HG03060 (cell line): ENCODE data around the gene GID8.
A peak's percentile ranks its signal among the peaks of the same experiment; 100 is the strongest.
"Not testable (repeated sequence)": the region's sequence is repeated elsewhere in the genome, so short reads cannot be mapped to it uniquely, and the experiment has no call there.

ENCODE experiments used
- ATAC-seq: cut with Tn5 transposase; IDR thresholded peaks from one replicate; pipeline ENCODE4 v1.9.1; 2021; ENCODE audit warnings: low read depth, moderate number of reproducible peaks; ENCODE audit not compliant: unreplicated experiment

The GID8 gene

DNA sequence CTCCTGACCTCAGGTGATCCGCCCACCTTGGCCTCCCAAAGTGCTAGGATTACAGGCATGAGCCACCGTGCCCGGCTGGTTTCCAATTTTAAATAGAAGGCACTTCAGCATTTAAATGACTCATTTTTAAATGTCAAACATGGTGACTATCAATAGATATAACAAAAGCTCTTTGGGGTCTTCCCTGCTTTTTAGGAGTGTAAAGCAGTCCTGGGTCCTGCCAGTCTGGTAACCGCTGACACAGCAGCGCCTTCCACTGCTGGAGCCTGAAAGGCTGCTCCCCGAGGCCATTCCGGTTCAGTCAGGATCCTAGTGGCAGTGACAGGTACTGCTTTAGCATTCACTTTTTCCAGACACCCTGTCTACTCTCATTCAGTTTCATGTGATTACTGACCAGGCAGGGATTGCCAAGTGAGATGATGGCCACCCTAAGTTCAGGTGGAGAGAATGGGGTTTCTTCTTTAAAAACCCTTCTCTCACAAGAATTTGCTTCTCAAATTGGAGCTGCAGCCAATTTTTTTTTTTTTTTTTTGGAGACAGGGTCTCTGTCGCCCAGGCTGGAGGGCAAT lies 16.7 kb upstream of the GID8 start:
- no peak for ATAC-seq

GRCh38 chr20:62922451-62922921 lies 15.5 kb upstream of the GID8 start:
- no peak for ATAC-seq

DNA sequence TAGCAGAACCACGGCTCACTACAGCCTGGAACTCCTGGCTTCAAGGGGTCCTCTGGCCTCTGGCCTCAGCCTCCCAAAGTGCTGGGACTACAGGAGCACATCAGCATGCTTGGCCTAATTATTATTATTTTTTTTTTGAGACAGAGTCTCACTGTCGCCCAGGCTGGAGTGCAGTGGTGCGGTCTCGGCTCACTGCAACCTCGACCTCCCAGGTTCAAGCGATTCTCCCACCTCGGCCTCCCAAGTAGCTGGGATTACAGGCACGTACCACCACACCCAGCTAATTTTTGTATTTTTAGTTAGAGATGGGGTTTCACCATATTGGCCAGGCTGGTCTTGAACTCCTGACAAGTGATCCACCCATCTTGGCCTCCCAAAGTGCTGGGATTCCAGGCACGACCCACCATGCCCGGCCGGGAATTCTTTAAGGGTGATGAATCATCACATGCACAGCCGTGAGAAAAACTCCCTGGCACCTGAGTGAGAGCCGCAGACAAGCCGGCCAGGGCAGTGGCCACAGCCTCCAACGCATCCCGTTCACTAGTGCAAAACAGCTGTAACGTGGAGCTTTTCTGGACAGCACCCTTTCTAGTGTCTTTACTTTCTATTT lies 14.8 kb upstream of the GID8 start:
- not testable (repeated sequence) for ATAC-seq

DNA sequence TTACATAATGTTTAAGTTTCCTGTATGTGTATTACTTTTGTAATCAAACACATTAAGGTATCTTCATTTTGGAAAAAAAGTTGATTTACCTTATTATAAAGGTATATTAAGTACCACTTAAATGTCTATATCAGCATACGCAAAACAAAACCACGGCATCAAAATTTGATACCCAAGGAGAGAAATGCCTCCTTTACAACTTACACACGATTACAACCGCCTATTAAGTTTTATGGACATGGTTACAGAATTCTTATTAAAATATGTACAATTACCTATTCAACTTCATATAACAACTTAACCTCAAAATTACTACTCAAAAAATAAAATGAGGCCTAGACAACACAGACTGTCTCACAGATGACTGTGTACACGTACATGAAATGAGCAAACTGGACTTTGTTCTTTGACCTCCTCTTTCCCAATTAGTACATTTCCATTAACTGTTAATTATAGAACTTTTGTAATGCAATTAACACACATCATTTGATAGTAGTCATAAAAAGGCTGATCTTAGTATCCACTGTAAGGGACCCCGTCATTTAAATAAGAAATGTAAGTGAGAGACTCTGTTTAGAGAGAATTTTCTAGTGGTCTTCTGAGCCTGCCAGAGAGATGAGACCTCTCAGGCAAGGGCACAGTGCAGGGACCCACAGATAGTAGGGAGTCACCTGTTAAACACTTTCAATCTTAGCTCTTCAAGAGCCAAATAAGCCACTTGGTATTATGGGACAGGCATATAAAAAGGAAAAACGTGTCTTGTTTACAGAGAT lies 14.1 kb upstream of the GID8 start:
- ATAC-seq, result no peak

GRCh38 chr20:62924442-62925075 lies 13.4 kb upstream of the GID8 start:
- ATAC-seq, result no peak

DNA sequence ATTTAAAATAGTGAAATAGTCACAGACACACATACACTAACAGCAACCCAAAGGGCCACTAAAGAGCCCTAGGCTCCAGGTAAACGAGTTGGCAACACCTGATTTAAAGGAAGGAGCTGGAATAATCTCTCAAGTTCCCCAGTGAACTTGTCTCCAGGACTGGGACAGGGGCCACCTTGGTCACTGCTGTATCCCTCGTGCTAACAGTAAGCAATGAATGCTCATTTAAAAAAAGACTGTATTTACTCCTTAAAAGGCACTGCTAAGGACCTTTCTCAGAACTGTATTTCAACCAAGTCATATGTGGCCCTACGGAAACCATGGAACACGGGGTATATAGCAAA lies 12.9 kb upstream of the GID8 start:
- ATAC-seq, result no peak

DNA sequence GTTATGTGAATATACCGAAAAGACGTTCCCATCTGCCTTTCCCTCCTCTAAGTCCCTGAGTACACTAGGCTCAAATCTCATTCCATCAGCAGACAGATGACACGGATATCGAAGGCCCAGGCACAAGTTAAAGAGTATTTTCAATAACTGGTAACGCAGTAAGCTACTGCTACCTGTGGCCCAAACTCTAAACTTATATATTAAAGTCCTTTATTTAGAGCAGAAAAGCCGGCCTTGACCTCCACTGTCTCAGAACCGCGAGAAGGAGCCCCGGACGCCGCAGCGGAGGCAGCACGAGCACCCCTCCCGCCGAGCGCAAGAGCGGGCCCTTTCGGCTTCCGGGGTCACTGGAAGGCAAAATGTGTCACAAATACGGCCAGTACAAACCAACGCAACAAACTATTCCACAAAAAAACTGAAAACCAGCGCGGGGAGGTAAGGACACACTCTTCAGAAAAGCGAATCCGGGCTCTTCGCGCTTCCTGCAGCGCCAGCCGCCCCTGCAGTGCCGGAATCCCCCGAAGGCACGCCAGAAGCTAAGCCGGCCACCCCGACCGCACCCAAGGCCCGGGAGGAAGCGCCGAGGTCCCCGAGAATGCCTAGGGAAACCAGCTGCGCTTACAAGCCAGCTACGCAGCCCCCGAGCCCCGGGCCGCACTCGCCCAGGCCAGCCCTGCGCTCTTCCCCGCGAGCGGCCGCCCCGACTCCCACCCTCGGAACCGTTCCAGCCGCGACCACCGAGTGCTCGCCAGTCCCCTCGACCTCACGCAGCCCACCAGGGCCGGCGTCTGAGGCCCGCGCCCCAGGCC lies 12.3 kb upstream of the GID8 start:
- no peak for ATAC-seq

DNA sequence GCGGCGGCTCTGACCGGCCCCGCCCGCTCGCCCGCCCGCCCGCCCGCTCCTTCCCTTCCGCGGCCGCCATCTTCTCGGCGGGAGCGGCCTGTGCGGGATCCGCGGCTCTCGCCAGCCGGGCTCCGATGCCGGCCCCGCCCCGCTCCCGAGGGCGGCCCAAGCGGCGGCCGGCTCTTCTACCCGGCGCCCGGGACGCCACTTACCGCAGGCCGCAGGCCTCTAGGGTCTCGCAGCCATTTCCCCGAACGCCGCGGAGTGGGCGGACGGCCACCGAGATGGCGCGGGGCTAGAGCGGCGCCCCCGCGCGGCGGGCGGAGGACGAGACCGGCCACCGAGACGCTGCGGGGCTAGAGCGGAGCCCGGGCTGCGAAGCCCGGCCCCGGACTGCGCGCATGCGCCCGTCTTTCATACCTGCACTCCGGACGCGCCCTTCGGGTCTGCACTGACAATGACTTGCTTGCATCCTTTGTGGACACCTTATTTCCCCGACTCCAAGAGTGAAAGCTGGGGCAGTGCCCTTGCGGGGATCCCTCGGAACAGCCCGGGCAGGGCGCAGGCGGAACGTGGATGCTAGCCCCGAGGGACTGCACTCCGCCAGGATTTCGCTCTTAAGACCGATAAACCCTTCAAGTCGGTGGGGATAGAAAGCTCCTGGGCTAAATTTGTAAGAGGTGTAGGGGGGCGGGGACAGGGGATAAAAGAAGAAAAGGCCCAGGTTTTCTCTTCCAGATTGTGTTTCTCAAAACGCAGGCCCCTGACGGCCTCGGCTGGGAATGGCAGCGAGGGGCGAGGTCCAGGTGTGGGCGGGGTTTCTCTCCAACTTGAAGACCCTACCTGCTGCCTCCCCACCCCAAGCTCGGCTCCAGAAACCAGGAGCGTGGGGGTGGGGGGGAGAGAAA lies 11.5 kb upstream of the GID8 start, which contains the start of gene DIDO1:
TSS of gene DIDO1 (minus strand) at position 277 of the 899 bp plus-strand sequence.
- peak; percentile 56 for ATAC-seq

GRCh38 chr20:62927128-62927705 lies 10.7 kb upstream of the GID8 start:
- no peak for ATAC-seq

DNA sequence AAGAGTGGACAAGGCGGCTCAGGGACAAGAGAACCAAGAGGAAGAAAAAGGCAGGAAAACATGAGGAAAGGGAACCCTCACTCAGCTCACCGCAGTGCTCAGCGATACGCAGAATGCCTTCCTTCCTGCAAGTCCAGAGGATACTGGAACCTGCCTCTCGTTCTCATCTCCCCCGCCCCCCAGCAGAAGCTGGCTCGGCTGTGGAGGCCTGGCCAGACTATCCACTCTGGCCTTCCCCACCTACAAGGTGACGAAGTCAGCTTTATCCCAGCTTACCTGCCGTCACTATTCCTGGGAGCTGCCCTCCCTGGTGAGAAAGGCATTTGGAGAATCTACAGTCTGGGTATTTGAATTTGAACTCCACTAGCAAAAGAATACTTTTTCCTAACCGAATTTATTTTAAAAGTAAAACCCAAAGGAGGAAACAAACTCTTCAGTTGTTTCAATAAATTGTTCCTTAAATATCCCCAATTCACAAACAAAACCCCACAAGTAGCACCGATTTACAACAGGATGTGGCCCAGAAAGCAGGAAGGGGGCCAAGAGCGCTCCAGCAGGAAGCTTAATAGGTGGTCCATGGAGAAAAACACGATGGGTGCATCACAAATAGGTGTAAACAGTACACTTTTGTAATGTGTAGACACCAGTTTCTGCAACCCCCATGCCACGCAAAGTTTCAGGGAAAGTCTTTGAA lies 9.6 kb upstream of the GID8 start:
- no peak for ATAC-seq

GRCh38 chr20:62929051-62929538 lies 8.9 kb upstream of the GID8 start:
- ATAC-seq, result no peak

- ATAC-seq, result no peak
Observed at GRCh38 chr20:62931464-62931863, 6.5 kb upstream of the GID8 start.

- no peak for ATAC-seq
Observed at GRCh38 chr20:62933966-62934365, 4.0 kb upstream of the GID8 start.

DNA sequence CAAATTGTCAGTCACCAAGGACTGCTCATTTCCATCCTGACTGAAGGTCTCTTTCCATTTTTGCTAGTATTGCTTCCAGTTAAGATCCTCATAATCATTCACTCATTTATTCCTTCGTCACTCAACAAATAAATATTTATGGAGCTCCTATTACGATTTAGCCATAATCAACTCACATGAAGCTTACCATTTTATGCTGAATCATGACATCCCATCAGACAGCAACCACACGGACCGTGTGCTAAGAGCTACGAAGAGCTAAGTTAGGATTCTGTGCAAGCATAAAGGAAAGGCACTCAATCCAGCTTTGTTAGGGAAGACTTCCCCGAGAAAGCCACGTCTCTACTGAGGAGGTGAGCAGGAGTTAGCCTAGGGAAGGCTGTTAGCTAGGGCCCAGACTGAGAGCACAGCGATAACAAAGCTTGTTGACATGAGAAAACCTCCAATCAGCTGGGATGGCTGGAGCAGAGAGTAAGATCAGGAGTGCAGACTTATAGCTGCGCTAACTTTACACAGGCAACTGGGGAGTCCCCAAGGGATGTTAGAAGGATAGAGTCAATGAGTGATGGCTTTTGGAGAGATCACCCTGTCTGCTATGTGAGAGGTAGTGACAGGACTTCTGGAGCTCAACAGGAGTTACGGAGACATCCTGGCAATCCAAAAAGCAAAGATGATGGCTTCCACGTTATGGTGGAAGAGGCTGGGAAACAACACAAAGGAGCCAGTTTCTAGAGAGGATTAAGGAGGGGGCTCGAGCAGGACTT lies 2.6 kb upstream of the GID8 start:
- no peak for ATAC-seq

GRCh38 chr20:62935968-62936585 lies 1.9 kb upstream of the GID8 start:
- ATAC-seq, result no peak

DNA sequence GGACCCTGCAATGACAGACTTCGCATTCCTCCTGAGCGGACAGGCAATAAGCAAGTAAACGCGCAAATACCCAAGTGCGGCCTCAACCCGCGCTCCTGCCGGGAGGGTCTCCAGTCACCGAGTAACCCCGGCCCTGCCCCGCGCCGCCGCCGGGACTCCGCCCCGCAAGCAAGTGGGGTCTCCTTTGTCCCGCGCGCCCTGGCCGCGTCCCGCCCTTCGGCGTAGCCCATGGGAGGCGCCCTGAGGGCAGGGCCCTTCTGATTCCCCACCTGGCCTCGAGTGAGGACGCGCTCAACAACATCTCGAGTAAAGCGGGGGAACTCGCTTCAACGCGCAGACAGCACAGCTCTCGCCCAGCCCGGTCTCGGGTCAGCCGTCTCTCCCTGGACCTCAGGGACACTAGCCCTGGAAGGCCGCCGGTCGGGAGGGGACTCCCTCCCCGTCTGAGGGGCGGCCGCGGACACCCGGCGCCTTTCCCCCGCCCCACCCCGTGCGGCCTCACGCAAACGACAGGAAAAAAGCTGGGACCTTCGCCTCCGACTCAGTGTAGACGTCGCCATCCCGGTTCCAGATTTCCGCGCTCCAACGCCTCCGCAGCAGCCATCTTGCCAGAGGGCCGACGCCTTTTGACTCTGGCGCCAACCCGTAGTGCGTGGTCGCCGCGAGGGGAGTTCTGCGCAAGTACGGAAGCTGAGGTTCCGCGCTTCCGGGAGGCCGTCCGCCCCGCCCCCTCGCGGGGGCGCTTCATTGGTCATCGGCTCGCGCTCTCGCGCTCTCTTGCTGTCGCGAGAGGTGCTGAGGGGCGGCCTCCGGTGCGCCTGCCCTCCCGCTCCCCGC lies 461 bp upstream of the GID8 start:
- ATAC-seq, result peak; percentile 67
